ENCODE results near the gene KRTAP12-3.

DNA sequence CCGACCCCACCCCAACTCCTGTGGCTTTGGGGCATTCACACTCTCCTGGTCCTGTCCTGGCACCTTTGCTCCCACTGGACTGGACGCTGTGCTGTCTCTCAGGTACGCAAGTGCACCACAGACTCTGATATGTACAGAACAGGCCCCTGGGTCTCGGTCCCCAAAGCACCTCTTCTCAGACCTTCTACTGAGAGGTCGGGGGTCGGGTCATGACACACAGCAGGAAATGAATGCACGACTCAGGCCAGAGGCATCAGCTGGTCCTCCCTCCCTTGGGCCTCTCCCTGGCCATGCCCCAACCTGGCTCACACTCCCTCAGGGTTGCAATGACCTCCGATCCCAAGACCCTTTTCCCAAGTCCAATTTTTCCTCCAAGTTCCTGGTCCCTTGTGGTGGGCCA lies 37.5 kb downstream of the KRTAP12-3 start:
- TF ChIP-seq POLR2A (IDR thresholded peaks at IDR 0.05) (no peak), POLR2AphosphoS5 (IDR thresholded peaks at IDR 0.05) (no peak)
- TF ChIP-seq, protein P1, sequence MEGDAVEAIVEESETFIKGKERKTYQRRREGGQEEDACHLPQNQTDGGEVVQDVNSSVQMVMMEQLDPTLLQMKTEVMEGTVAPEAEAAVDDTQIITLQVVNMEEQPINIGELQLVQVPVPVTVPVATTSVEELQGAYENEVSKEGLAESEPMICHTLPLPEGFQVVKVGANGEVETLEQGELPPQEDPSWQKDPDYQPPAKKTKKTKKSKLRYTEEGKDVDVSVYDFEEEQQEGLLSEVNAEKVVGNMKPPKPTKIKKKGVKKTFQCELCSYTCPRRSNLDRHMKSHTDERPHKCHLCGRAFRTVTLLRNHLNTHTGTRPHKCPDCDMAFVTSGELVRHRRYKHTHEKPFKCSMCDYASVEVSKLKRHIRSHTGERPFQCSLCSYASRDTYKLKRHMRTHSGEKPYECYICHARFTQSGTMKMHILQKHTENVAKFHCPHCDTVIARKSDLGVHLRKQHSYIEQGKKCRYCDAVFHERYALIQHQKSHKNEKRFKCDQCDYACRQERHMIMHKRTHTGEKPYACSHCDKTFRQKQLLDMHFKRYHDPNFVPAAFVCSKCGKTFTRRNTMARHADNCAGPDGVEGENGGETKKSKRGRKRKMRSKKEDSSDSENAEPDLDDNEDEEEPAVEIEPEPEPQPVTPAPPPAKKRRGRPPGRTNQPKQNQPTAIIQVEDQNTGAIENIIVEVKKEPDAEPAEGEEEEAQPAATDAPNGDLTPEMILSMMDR (IDR thresholded peaks at IDR 0.05): no peak

Measured in upper lobe of left lung (tissue), 4 donors.